HG03039 (cell line): ENCODE results near the gene GRAMD4.

Experiments
- ATAC-seq: cut with Tn5 transposase; IDR thresholded peaks from one replicate; pipeline ENCODE4 v1.9.1; 2021; ENCODE audit warnings: mild to moderate bottlenecking, moderate library complexity; ENCODE audit not compliant: unreplicated experiment

The GRAMD4 gene

DNA sequence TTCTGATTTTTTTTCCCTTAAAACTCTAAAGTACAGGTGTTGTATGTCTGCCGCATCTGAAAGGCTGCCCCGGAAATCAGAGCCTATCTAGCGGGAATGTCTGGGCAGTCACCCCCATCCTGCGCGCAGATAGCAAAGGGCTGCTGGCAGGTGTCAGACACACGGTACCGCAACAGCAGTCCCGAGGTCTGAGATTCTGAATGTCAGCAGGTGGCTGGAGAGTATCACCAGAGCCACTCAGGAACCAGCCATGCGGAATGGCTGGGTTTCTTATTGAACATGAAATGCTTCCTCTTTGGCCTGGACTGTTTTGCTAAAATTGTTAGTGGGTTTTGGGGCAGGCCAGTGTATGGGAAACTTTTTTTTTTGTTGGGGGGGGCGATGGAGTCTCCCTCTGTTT is 64.5 kb downstream of the GRAMD4 start:
- ATAC-seq, result no peak

DNA sequence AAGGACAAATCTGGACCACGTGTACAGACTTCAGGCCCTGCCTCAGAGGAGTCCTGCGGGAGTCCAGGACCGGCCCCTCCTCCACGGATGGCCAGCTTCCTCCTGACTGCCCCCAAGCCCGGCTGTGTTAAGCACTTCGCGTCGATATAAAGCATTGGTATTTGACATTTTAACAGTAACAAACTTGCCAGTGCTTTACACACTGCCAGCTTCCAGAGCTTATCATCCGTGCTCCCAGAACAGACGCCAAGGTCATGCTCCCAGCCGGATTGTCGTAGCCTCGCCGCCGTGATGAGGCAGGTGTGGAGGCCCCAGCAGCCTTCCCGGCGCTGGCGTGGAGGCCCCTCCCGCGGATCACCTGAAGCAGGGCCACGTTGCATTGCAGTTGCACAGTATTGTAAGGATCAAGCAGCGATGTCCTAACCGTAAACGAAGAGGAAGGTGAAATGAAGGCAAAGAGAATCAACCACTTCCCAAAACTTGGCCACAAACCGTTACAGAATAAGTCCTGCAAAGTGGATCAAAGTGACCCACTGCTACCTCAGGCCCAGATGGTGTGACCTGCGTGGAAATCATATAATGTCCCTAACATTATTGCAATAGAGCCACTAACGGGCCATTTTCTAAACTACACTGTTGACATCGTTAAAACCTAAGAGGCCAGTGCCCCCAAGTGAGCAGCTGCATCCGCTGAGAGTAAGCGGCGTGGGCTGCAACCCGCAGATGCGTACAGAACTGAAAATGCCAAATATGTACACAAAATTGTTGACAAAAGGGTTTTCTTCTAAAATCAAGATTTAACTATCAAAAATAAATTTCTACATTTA is 66.2 kb downstream of the GRAMD4 start:
- no peak for ATAC-seq

DNA sequence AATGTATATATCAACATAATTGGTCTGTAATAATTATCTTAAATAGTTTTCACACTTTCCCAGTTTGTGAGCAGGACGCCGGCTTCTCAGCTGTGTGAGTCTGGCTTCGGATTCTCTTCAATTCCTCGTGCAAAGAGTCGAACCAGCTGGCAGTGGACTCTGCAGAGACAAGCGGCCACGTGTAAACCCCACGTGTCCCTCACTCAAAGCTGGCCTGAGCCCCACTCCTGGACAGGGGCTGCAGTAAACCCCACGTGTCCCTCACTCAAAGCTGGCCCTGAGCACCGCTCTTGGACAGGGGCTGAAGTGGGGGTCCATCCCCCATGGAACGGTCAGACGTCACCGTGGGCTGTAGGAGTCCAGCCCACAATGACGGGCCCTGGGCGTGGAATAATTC is 66.9 kb downstream of the GRAMD4 start:
- no peak for ATAC-seq

DNA sequence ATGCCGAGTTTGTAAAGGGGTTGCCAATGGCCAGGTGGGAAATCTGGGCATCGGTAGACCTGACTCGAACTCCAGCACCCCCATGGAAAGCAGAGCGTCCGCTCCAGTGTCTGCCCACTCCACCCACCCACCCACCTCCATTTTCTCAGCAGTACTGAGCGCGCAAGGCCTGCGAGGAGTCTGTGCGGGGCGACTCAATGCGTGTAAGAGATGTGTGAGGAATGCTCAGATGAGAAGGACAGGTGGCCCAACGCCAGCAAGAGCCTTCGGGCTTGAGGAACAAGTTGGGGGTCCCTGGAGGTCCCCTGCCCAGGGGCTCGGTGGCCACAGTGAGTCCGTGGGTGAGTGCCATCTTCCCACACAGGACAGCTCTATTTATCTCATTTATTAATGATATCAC is 67.3 kb downstream of the GRAMD4 start:
- no peak for ATAC-seq

DNA sequence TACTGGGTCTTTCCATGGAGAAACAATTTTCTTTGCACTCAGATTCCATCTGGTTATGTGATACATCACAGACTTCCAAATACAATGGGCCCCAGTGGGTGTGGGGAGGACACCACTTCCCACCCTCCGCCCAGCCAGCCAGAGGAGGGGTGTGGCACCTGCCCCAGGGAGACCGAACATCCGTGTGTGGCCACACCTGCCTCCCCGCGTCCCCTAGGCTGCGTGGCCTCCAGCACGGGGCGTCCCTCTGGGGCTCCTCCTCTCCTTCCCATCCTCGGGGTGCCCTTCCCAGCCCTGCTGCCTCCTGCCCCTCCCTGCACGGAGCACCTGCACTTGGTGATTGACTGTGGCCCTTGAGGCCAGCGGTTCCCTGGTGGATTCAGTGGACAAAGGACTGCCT is 68.8 kb downstream of the GRAMD4 start:
- ATAC-seq, result no peak

DNA sequence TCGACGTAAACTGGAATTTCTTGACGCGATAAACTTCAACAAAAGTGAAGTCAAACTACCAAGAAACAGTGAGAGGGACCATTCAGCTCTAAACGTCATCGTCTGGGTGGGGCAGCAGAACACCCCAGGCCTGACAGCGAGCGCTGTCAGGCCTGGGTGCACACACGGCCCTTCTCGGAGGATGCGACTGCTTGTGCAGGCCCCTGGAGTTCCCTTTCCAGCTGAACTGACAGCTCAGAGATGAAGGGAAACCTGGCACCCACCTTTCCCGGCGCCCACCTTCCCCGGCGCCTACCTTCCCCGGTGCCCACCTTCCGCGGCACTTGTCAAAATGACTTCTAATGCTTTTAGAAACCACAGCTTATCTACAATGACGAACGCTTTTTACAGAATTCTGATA is 70.0 kb downstream of the GRAMD4 start:
- ATAC-seq, result no peak

DNA sequence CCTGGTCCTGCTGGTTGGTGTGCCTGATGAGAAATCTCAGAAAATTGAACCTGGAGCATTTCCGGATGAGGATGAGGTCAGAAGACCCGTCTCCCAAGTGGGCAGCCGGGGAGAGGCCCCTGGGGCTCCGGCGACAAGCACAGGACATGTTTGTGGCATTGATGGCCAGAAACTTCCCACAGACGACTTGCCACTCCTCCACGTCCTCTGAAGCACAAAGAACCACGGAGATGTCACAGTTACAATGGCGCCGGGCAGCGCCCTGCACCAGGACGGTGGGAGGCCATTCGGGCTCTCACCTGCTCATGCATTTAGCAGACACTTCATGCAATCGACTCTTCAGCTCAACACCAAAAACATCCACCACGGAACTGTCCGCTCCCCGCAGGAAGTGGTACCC is 71.4 kb downstream of the GRAMD4 start:
- ATAC-seq, result no peak

DNA sequence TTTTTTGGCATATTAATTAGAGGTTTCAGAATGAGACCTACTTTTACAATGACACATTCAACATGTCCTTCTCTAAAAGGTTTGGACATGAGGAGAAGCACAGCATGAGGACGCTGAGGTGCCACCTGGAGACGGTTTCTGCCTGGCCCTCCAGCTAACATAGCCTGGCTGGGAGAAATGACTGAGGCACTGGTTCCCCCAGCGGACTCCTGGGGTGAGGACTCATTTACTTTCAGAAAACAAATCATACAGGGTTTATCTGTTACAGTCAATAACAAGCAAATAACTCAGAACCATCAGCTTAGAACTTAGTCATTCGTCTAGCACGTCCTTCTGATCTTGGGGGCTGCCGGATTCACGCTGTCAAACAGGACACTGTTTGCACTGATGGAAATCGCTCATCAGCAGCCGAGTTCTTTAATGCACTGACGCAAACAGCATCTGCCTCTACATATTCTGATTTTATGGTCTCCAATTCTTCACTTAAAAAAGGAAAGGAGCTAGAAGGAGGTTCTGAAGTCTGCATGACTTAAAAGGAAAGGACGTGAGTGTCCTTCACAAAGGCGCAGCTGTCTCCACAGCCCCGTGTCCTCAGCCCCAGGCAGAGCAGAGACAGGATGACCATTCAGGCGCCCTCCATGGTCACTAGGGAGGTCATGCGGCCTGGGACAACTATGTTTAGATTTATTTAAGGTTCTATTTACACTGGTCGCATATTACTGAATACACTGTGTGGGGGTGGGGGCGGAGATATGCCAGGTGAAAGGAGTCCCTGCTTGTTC is 73.6 kb downstream of the GRAMD4 start:
- no peak for ATAC-seq

DNA sequence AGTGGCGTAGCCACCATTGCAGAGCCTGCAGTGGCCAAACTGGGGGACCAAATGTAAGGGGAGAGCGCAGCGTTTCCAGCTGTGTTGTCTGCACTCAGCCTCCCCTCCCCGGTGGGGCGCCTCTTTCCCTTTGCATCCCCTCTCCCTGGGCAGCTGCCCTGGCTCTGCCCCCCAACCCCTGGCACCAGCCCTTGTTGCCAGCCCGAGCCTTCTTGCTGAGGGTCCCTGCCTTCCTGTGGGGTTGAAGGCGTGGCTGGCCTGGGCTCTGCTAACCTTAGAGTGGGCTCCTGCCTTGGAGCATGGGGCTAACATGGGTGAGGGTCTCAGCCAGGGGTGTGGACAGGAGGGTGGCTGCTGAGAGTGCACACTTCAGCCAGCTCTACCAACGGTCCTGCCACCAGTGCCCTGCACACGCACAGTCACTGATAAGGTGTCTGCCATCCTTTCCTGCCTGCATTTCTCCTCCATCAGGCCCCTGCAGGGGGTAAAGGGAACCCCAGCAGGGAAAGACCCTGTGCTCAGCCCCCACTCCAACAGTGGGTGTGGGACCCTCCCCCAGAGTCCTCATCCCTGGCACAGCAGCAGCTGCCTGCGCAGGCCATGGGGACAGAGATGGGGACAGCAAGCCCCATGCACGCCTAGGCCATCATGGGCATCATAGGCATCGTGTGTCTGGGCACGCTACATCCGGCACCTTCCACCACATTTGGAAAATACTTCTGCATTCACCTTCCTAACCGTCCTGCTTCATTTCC is 74.4 kb downstream of the GRAMD4 start:
- ATAC-seq, result no peak

DNA sequence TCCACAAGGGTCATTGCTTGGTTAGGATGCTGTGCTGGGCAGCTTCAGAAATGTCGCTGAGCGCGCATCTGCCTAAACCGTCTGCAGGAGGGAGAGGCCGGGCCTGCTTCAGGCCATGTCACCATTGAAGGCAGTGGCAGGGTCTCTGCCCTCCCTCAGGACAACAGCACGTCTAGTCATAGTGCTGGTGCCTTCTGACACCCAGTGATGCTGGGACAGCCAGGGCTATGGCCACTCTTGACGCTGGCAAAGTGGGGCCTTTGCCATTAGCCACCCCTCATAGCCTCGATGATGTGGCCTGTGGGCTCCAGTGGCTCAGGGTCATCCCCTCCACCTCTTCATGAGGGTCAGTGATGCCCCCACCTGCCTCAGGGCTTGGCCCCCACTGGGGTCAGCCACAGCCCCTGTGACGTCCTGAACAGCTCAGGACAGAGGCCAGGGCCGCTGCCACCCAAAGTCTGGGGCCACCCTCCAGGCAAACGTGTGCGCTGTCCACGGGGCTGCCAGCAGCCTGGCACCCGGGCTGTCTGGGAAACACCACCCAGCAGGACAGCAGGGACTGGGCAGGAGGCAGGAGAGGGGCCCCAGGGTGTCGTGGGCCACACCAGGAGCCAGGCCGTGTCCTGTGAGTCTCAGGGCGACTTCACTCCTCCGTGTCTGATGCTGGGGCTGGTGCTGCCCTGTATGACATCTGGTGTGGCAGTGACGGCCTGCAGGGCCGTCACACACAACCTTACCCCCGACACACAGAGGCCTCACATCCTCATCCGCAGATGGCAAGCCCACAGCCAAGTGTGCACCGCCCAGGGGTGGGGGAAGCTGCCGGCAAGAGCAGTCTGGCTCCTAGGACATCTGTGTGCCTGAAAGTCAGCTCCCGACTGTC is 75.4 kb downstream of the GRAMD4 start:
- no peak for ATAC-seq

DNA sequence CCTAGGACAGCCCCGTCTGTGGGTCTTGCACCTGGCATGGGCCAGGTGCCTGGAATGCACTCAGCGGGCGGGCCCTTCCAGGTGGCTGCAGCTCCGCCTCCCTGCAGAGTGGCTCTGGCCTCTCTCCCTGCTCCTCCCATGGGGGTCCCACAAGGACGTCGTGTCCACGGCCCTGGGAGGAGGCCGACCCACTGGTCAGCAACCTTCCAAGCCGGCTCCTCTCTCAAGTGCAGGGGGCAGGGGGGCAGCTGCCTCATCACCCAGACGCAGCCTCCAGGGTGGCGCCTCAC is 76.0 kb downstream of the GRAMD4 start:
- no peak for ATAC-seq

DNA sequence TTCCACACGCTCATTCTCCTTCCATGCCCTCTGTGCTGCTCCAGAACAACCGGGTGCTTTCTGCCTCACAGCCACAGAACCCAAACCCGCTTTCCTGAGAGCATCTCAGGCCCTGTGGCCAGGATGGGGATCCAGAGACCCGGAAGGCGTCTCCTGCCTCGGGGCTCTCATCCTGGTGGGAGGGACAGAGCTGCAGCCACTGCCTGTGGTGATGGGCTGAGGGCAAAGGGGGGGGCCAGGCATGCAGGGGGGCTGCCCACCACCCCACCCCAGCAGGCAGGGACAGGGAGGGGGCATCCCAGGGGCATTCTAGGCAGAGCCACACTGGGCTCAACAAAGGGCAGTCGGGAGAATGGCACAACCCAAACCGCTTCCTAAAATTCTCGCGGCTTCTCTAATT is 76.4 kb downstream of the GRAMD4 start:
- ATAC-seq, result no peak

DNA sequence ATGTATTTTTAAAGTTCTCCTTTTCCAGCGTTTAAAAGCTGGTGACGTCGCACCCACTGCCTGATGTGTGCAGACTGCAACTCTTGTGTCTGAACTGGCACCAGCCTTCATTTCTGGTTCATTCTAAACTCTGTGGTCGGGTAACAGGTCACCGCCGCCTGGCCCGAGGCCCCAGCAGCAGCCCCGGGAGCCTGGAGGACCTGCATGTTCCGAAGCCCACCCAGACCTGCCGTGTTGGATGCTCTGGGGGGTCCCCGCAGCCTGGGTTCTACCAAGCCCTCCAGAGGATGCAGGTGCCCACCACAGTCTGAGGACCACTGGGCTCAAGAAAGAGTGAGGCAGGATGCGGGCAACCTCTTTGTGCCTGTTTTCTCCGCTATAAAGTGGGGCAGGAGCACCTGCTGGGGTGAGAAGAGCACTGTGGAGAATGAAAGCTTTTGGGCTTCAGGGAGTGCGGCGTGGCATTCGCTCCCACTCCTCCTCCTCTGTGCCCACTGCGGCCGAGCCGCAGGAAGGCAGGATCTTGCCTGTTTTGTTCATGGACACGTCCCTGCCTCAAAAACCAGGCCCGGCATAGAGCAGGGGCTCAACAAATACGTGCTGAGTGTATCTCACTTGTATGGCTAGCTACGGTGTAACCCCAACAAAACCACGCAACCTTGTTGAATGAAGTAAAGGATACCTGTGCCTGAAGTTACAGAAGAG is 77.8 kb downstream of the GRAMD4 start:
- ATAC-seq, result no peak

DNA sequence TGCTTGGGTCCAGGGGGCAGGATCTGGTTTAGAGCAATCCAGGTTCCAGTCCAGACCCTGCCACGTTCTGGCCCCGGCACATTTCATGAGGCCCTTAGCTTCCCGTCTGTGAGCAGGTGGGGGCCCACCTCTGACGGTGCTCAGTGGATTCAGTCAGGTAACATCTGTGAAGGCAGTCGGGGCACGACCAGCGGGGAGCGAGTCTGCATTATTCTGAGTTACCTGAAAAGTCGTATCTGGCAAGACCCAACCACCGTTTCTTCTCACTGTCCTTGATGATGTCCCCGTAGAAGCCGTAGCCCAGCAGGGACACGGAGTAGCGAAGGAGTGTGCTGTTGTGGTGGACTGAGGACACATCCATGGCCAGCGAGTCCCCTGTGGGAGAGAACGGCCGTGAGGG is 78.9 kb downstream of the GRAMD4 start:
- ATAC-seq, result no peak

DNA sequence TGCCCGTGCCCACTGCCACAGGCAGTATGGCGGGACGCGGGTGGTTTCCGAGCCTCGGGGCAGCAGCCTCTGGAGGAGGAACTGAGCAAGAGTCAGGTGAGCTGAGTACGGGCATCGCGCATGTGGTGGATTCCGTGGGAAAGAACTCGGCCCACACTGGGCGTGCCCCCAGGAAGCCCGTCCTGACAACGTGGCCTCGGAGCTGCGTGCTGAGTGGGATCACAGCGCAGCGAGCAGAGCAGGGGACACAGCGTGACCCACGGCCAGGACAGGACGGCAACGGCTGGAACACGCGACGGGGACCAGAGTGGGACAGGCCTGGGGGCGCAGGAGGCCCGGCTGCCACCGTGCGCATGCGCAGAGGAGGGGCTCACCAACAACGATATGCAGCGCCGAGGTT is 81.1 kb downstream of the GRAMD4 start:
- no peak for ATAC-seq

DNA sequence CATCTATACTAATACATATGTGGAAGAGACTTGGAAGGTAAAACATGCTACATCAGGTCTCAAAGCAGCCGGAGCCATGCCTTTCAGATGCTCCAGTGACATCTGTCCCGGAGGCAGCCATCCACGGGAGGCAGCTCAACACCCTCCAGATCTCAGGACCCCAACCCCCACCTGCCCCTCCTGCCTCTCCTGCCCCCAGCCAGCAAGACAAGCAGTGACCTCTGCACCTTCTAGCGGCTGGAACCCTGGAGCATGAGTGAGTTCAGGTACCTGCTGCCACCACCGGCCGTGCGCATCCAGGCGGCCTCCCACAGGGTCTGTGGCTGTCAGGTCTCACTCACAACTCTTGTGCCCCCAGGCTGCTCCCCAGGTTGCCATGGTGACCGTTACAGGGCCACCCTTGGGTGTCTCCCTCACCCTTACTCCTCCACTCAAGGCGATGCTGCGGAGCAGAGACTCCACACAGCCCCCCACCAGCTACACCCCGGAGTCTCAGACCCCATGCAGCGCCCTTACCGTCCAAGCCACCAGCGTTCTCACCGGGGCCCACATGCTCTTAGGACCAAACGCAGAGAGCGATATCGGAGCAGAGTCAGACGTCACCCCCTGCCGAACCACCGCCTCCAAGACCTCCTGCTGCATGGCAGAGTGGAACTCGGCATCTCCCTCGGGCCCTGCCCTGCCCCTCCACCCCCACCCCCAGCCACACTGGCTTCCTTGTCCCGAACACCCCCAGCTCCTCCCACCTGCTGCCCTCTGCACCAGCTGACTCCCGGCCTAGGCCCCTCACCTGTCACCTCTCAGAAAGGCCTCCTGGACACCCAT is 83.2 kb downstream of the GRAMD4 start:
- no peak for ATAC-seq

DNA sequence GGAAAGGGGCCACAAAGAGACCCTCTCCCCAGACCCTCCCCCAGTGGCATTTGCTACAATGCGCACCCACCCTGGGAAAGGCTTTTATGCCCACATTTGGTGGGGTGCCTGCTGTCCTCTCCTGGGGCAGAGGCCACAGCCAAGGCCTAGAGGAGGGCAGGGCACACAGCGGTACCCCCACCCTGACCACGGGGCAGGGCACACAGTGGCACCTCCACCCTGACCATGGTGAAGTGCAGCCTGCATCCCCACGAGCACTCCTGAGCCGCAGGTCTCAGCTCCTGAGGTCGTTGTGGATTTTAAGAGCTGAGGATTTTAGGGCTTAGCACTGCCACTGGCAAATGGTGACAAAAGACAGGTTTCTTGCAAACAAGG is 83.8 kb downstream of the GRAMD4 start:
- no peak for ATAC-seq

DNA sequence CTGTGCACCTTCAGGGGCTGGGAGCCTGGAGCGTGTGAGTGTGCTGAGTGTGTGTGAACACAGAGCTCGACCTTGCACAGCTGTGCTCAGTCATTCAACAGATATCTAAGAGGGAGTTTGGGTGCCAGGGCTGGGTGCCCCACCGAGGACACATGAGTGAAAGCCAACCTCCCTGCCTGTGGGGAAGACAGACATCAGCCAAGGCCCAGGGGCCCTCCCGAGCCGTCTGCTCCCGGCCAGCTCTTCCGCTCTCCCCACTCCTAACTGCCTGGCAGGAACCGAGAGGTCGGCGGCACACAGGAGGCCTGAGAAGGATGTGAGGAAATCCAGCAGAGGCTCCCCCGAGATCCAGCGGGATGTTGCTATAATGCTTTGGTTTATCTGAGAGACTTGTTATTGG is 85.9 kb downstream of the GRAMD4 start:
- ATAC-seq, result no peak

DNA sequence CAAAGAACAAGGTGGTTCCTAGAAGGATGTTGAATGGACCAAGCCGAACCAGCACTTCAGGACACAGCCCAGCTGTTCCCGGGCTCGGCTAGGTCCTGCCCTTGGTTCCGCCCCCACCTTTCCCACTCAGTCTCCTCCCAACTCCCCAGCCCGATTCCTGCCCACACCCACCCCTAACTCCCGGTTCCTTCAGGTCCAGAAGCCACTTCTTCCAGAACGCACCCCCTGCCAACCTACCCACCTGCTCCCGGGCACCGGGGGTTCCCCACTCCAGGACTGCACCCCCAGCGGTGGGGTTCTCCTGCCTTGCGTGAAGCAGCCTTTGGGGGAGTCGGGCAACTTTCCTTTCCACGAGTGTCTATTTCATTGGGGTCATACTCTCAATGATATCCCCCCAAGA is 87.1 kb downstream of the GRAMD4 start:
- no peak for ATAC-seq
